Mucosa of stomach (tissue), 1 donor: Measurements from ENCODE around the gene SNTB2.

Experiments used
- H3K27me3 ChIP-seq: one replicate; pipeline ENCODE4 v1.7.0; 2013; ENCODE audit warnings: mild to moderate bottlenecking, low read length; ENCODE audit not compliant: control insufficient read depth, insufficient read depth
- H3K36me3 ChIP-seq: one replicate; pipeline ENCODE4 v1.7.0; 2013; ENCODE audit warnings: low read length; ENCODE audit not compliant: control insufficient read depth, insufficient read depth
- H3K4me1 ChIP-seq: one replicate; pipeline ENCODE4 v1.7.0; 2013; ENCODE audit warnings: mild to moderate bottlenecking, low read length; ENCODE audit not compliant: control insufficient read depth, insufficient read depth
- H3K4me3 ChIP-seq: one replicate; pipeline ENCODE4 v1.7.0; 2013; ENCODE audit warnings: low read length
- H3K9ac ChIP-seq: one replicate; pipeline ENCODE4 v1.7.0; 2013; ENCODE audit warnings: mild to moderate bottlenecking, low read length, moderate library complexity
- H3K9me3 ChIP-seq: one replicate; pipeline ENCODE4 v1.7.0; 2013; ENCODE audit warnings: mild to moderate bottlenecking, low read length, moderate library complexity; ENCODE audit not compliant: control insufficient read depth
- donor health status: Pancreatic carcinoma.

The SNTB2 gene

DNA sequence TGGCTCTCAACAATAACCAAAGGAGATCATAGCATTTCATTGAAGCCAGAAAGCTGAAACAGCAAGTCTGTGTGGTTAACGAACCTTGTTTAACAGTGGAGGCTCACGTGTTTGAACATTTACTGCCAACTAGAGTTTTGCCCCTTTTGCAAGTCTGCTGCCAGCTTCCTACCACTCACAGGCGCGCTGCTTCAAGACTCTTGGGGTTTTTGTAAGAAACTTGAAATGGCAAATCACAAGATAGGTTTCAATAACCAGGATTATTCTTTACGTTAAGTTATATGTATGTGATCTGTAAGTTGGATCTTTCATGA, 1.2 kb downstream of the SNTB2 start:
- peak overlapping the region; percentile 72 for H3K9ac ChIP-seq
- no peaks in the 10 kb centered on the region for H3K36me3 ChIP-seq
- no peaks in the 10 kb centered on the region for H3K9me3 ChIP-seq
- H3K4me1 ChIP-seq: peaks cover 5% of the 10 kb centered on the region
- H3K4me3 ChIP-seq: peak overlapping the region; percentile 42
- H3K27me3 ChIP-seq: no peaks in the 10 kb centered on the region

DNA sequence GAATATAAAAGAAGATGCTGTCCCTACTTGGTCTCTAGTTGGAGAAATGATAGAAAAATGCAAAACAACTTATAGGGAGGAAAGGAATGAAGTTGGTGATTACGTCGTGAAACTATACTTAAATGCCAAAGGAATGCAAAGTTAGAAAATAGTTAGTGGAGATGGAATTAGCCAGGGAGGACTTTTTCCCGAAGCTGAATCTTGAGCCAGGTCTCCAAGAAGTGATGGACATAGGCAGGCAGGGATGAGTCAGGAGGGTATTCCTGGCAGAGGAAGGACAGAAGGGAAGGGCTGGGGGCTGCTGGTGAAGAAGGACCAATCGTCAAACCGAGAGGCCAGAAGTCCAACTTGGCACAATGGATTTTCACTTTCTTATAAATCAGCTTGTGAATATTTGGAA, 1.8 kb downstream of the SNTB2 start:
- no peaks in the 10 kb centered on the region for H3K9me3 ChIP-seq
- no peak overlapping the region for H3K9ac ChIP-seq
- H3K4me1 ChIP-seq: peaks cover 5% of the 10 kb centered on the region
- H3K4me3 ChIP-seq: no peak overlapping the region
- H3K36me3 ChIP-seq: no peaks in the 10 kb centered on the region
- H3K27me3 ChIP-seq: no peaks in the 10 kb centered on the region

- peaks cover 10% of the 10 kb centered on the region for H3K4me1 ChIP-seq
- H3K36me3 ChIP-seq: no peaks in the 10 kb centered on the region
- no peaks in the 10 kb centered on the region for H3K27me3 ChIP-seq
- no peak overlapping the region for H3K4me3 ChIP-seq
- no peak overlapping the region for H3K9ac ChIP-seq
- no peaks in the 10 kb centered on the region for H3K9me3 ChIP-seq
Observed at GRCh38 chr16:69190046-69190588, 3.2 kb downstream of the SNTB2 start.

- Histone ChIP-seq H3K4me3 (no peak overlapping the region), H3K4me1 (peaks cover 10% of the 10 kb centered on the region), H3K9me3 (no peaks in the 10 kb centered on the region), H3K27me3 (no peaks in the 10 kb centered on the region), H3K36me3 (no peaks in the 10 kb centered on the region), H3K9ac (no peak overlapping the region)
Observed at GRCh38 chr16:69190598-69190997, 3.6 kb downstream of the SNTB2 start.

- Histone ChIP-seq H3K9ac (no peak overlapping the region), H3K9me3 (no peaks in the 10 kb centered on the region), H3K27me3 (no peaks in the 10 kb centered on the region), H3K36me3 (no peaks in the 10 kb centered on the region), H3K4me1 (peaks cover 10% of the 10 kb centered on the region), H3K4me3 (no peak overlapping the region)
Observed at GRCh38 chr16:69191136-69191535, 4.2 kb downstream of the SNTB2 start.

DNA sequence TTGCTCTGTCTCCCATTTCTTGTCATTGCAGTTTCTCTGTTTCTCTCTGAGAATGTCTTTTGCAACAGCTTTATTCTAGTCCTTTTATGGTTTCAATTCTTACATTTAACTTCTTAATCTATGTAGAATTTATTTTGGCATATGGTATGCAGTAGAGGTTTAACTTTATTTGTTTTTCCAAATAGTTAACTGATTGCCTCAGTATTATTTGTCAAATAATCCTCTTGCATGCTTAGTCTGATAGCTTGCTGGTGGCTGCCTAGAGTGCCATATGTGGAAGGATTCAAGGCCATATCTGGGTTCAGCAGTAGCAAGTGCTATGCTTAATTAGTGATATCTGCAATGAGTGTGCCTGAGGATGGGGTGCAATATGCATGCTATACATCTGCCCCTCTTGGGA, 6.9 kb downstream of the SNTB2 start:
- no peaks in the 10 kb centered on the region for H3K27me3 ChIP-seq
- no peaks in the 10 kb centered on the region for H3K36me3 ChIP-seq
- no peak overlapping the region for H3K9ac ChIP-seq
- no peaks in the 10 kb centered on the region for H3K9me3 ChIP-seq
- no peak overlapping the region for H3K4me3 ChIP-seq
- H3K4me1 ChIP-seq: peaks cover 10% of the 10 kb centered on the region

DNA sequence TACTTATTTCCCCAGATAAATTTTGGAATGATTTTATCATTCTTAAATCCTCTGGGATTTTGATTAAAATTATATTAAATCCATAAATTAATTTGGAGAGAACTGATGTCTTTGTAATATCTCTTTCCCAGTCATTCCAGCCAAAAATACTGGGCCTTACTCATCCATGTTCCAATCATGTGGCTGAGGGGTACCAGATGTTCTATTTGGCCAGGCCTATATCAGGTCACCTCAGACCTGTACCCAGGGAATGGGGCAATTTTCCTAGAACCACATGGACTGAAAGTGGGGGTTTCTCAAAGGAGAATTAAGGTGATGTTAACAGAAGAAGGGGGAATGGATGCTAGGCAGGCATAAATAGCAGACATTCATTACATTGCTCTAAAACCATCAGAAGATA, 7.5 kb downstream of the SNTB2 start:
- Histone ChIP-seq H3K4me3 (no peak overlapping the region), H3K36me3 (no peaks in the 10 kb centered on the region), H3K9ac (no peak overlapping the region), H3K4me1 (peaks cover 10% of the 10 kb centered on the region), H3K9me3 (no peaks in the 10 kb centered on the region), H3K27me3 (no peaks in the 10 kb centered on the region)

DNA sequence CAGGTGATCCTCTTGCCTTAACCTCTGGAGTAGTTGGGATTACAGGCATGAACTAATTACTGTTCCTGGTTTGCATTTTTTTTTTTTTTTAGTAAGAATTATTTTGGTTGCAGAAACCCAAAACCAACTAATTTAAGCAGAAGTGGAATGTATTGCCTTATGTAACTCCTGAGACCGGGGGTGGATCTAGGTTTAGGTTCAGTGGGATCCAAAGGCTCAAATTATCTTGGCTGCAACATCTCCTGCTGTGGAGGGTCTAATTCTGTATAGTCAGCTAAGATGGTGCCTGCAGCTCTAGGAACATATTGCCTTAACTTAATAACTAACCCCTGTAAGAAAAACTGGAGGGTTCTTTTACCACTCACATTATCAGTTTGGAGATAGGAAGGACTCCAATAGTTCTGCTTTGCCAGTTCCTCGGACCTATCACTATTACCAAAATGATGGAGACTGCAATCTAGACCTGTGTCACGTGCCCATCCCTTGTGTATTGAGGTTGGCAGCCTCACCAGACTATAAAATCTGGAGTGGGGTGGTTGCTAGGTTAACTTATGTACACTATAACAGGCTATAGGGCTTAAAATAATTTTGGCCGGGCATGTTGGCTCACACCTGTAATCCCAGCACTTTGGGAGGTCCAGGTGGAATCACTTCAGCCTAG, 8.5 kb downstream of the SNTB2 start:
- Histone ChIP-seq H3K4me1 (peaks cover 6% of the 10 kb centered on the region), H3K27me3 (no peaks in the 10 kb centered on the region)

GRCh38 chr16:69197573-69197972, 10.6 kb downstream of the SNTB2 start:
- peaks cover 4% of the 10 kb centered on the region for H3K4me1 ChIP-seq
- H3K36me3 ChIP-seq: no peaks in the 10 kb centered on the region

More for the DNA sequence above, 8.5 kb downstream of the SNTB2 start:
- H3K36me3 ChIP-seq: no peaks in the 10 kb centered on the region
- no peak overlapping the region for H3K9ac ChIP-seq
- H3K4me3 ChIP-seq: no peak overlapping the region
- no peaks in the 10 kb centered on the region for H3K9me3 ChIP-seq

GRCh38 chr16:69199382-69199781, 12.4 kb downstream of the SNTB2 start:
- Histone ChIP-seq H3K4me3 (no peak overlapping the region), H3K9ac (no peak overlapping the region), H3K27me3 (no peaks in the 10 kb centered on the region), H3K4me1 (no peaks in the 10 kb centered on the region), H3K9me3 (no peaks in the 10 kb centered on the region), H3K36me3 (no peaks in the 10 kb centered on the region)

More at GRCh38 chr16:69197573-69197972, 10.6 kb downstream of the SNTB2 start:
- Histone ChIP-seq H3K9me3 (no peaks in the 10 kb centered on the region), H3K9ac (no peak overlapping the region), H3K4me3 (no peak overlapping the region), H3K27me3 (no peaks in the 10 kb centered on the region)

DNA sequence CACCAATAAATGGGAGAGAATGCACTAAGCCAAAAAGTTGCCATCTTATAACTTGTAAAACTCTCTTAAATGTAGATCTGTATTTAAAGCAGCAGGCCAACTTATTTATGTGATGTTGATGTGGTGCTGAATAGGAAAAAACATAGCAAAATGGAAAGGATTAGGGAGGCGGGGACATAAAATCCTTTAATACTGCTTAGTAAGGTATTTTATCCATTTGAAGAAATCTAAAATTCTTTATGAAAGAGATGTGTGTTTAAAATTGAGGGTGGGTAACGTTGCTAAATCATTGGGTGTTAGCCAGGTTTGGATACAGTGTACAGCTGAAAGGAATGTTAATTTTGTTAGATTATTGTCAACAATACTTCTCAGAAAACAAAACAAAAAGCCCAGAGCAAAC, 14.3 kb downstream of the SNTB2 start:
- Histone ChIP-seq H3K27me3 (no peaks in the 10 kb centered on the region), H3K4me3 (no peak overlapping the region), H3K4me1 (no peaks in the 10 kb centered on the region), H3K9ac (no peak overlapping the region), H3K36me3 (no peaks in the 10 kb centered on the region), H3K9me3 (no peaks in the 10 kb centered on the region)

DNA sequence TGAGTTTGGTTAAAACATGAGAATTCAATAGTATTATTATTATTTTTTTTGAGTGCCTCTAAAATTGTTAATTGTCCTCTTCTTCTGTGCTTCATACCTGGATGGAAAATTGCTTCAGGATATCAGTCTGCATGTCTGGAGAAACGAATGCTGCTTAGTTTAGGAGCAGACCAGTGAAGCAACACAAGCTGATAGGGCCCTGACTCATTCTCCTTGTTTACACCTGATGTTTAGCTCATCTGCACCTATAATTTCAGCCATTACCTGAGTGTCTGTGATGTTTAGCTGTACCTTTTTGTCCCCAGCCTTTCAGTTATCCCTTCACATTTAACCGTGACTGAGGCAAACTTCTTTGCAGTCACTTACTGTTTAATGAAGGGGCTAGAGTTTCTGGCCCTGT, 14.8 kb downstream of the SNTB2 start:
- Histone ChIP-seq H3K4me3 (no peak overlapping the region), H3K27me3 (no peaks in the 10 kb centered on the region), H3K4me1 (no peaks in the 10 kb centered on the region), H3K9me3 (no peaks in the 10 kb centered on the region), H3K36me3 (no peaks in the 10 kb centered on the region), H3K9ac (no peak overlapping the region)

DNA sequence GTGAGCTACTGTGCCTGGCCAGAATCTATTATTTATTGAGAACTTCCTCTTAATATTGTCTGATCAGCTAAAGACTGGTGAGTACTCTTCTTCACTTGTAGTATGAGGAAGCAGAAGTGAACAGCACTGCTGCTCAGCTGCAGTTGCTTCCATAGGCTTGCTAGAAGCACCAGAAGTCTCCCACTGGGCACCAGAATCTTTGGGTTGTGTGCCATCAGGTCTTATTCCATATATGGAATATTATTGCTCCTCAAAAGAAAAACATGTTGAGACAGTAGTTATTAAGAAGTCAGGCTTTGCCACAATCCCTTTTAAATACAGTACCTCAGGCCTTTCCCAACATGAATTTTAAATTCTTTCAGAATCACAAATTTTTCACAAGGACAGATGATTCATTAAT, 17.2 kb downstream of the SNTB2 start:
- H3K9ac ChIP-seq: no peak overlapping the region
- H3K4me3 ChIP-seq: no peak overlapping the region
- no peaks in the 10 kb centered on the region for H3K4me1 ChIP-seq
- H3K36me3 ChIP-seq: no peaks in the 10 kb centered on the region
- no peaks in the 10 kb centered on the region for H3K27me3 ChIP-seq
- H3K9me3 ChIP-seq: no peaks in the 10 kb centered on the region
